Middle frontal gyrus (tissue), 1 donor: ENCODE measurements around the gene CLCNKB.

Source experiments
- DNase-seq: peaks from one replicate; pipeline ENCODE4 v3.0.0-alpha.2; 2015; ENCODE audit warnings: low spot score; ENCODE audit errors: extremely low spot score

Gene CLCNKB

DNA sequence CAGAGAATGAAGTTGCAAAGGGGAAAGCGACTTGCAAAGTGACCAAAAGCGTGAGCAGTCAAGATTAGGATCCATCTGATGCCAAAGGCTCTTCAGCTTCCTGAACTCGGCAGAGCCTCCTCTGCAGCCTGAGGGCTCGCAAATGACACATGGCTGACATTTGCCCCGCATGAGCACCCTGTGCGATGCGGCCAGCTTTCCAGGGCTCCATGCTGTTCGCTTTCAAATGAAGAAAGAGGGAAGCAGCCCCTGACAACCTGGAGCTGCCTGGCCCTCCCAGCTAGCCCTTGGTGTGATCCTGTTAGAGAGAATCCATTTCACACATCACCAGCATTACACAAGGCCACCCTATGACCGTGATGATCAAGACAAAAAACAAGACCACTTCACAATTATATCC, 50.0 kb downstream of the CLCNKB start:
- no peak for DNase-seq

DNA sequence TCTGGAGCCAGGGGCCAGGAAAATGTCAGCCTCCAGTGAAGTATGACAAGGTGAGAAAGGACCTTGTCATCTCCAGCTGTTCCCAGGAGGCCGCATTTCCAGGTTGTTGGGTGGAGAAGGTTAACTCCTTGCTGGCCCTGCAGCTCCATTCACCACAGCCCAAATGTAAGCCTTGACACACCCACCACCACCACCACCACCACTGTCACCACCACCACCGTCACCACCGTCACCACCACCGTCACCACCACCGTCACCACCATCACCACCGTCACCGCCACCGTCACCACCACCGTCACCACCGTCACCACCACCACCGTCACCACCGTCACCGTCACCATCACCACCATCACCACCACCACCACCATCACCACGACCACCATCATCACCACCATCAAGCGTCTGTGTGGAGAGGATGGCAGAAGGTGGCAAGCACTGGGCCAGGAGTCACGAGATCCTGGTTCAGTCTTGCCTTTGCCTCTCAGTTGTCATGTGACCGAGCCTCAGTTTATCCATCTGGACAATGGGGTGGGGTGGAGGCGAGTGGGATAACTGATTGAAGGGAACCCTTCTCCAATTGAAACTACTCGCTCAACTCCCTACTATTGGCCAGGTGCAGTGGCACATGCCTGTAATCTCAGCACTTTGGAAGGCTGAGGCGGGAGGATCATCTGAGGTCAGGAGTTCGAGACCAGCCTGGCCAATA, 51.0 kb downstream of the CLCNKB start:
- DNase-seq = no peak

- no peak for DNase-seq
Measured at GRCh38 chr1:16095447-16095846, 51.9 kb downstream of the CLCNKB start.

DNA sequence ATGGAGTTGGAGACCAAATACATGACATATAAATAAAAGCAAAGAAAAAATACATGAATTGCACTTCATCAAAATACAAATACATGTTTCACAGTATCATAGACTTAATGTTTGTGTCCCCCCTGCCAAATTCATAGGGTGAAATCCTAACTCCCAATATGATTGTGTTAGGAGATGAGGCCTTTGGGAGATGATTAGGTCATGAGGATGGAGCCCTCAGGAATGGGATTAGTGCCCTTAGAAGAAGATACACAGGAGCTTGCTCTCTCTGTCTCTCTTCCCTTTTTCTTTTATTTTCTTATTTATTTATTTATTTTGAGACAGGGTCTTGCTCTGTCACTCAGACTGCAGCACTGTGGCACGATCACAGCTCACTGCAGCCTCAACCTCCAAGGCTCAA, 55.8 kb downstream of the CLCNKB start:
- DNase-seq = no peak

- no peak for DNase-seq
Measured at GRCh38 chr1:16101623-16102022, 58.0 kb downstream of the CLCNKB start.
